Measurements from ENCODE around the gene WASL. TPM values are rescaled to one million over a fixed set of nuclear protein-coding genes. Genes with fewer than 3 reads are reported as not detected.
A peak's percentile ranks its signal among the peaks of the same experiment; 100 is the strongest.
"Not testable (repeated sequence)": the region's sequence is repeated elsewhere in the genome, so short reads cannot be mapped to it uniquely, and the experiment has no call there.

WASL gene
- total RNA-seq, 1 donor from 2014 or later, result 6.4 TPM

DNA sequence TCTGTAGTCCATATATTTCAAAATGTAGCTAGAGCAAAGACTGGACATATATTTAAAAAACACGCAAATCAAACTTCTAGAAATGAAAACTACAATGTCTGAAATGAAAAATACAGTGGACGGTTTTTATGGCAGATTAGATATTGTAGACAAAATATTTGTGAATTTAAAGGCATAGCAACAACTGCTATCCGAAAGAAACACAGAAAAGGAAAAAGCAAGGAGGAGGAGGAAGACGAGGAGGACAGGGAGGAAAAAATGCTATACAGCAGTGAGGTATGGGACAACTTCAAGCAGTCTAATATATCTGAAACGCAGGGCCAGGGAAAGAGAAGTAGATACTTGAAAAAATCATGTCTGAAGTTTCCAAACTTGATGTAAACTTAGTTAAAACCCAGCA, 13.3 kb downstream of the WASL start:
- DNase-seq, result no peak
- peaks cover 41% of the 10 kb centered on the region for H3K36me3 Mint-ChIP-seq (ENCODE audit: low read depth)
- H3K4me3 Mint-ChIP-seq, result no peak overlapping the region
- intact Hi-C loops (cut with micrococcal nuclease), result no loop called here
- H3K27ac Mint-ChIP-seq, result no peak overlapping the region
- no peaks in the 10 kb centered on the region for H3K27me3 Mint-ChIP-seq
- peaks cover 30% of the 10 kb centered on the region for H3K9me3 Mint-ChIP-seq
- H3K4me1 Mint-ChIP-seq, result peaks cover 17% of the 10 kb centered on the region

DNA sequence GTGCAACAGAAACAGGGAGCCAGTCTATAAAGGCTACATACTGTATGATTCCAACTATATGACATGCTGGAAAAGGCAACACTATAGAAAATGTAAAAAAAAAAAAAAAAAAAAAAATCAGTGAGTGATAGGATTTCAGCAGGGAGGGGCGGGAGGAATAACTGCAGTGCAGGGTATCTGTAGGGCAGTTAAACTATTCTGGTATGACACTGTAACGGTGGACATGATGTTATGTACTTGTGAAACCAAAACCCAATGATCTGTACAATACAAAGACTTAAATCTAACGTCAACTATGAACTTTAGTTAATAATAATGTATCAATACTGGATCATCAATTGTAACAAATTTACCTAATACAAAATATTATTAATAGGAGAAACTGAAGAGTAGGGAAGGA, 14.3 kb downstream of the WASL start:
- H3K27ac Mint-ChIP-seq, result no peak overlapping the region
- intact Hi-C loops (cut with micrococcal nuclease), result no loop called here
- H3K4me3 Mint-ChIP-seq, result no peak overlapping the region
- peaks cover 41% of the 10 kb centered on the region for H3K36me3 Mint-ChIP-seq (ENCODE audit: low read depth)
- H3K27me3 Mint-ChIP-seq, result no peaks in the 10 kb centered on the region
- DNase-seq, result no peak
- H3K4me1 Mint-ChIP-seq, result peaks cover 17% of the 10 kb centered on the region
- peaks cover 30% of the 10 kb centered on the region for H3K9me3 Mint-ChIP-seq

DNA sequence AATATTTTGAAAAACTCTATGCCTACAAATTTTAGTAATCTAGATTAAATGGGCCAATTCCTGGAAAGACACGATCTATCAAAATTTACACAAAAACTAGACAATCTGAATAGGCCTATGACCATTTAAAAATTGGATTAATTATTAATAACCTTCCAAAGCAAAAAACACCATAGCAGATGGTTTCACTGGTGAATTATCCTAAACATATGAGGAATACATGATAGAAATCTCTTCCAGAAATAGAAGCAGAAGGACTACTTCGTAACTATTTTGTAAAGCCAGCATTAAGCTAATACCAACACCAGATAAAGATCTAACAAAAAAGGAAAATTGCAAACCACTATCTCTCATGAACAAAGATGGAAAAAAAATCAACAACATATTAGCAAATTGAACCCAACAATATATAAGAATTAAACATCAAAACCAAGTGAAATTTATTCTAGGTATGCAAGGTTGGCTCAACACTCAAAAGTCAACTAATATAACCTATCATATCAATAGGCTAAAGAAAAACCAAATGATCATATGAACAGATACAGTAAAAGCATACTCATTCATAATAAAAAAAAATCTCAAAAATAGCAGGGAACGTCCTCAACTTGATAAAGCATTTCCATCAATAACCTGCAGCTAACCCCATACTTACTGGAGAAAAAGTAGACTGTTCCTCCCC, 16.3 kb downstream of the WASL start:
- peaks cover 22% of the 10 kb centered on the region for H3K4me1 Mint-ChIP-seq
- DNase-seq, result no peak
- no peaks in the 10 kb centered on the region for H3K27me3 Mint-ChIP-seq
- H3K4me3 Mint-ChIP-seq, result no peak overlapping the region
- peaks cover 40% of the 10 kb centered on the region for H3K36me3 Mint-ChIP-seq (ENCODE audit: low read depth)
- intact Hi-C loops (cut with micrococcal nuclease), result no loop called here
- H3K27ac Mint-ChIP-seq, result no peak overlapping the region
- H3K9me3 Mint-ChIP-seq, result peaks cover 25% of the 10 kb centered on the region

DNA sequence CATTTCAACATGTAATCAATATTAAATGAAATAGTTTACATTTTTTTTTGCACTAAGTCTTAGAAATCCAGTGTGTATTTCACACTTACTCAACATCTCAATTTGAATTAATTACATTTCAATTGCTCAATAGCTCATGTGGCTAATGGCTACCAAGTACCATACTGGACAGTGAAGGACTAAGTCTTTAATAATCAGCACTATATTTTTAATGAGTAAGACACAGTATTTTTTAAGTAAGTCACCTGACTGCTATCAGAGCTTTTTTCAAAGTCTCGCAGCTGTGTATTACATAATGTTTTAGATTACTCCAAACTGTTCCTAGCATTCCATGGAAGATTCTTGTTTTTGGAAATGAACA, 19.6 kb downstream of the WASL start:
- Mint-ChIP-seq H3K4me1 (peaks cover 31% of the 10 kb centered on the region), H3K4me3 (no peak overlapping the region), H3K9me3 (peaks cover 19% of the 10 kb centered on the region), H3K27me3 (no peaks in the 10 kb centered on the region), H3K27ac (no peak overlapping the region), H3K36me3 (ENCODE audit: low read depth) (peaks cover 35% of the 10 kb centered on the region)
- no peak for DNase-seq
- intact Hi-C loops (cut with micrococcal nuclease), result no loop called here

DNA sequence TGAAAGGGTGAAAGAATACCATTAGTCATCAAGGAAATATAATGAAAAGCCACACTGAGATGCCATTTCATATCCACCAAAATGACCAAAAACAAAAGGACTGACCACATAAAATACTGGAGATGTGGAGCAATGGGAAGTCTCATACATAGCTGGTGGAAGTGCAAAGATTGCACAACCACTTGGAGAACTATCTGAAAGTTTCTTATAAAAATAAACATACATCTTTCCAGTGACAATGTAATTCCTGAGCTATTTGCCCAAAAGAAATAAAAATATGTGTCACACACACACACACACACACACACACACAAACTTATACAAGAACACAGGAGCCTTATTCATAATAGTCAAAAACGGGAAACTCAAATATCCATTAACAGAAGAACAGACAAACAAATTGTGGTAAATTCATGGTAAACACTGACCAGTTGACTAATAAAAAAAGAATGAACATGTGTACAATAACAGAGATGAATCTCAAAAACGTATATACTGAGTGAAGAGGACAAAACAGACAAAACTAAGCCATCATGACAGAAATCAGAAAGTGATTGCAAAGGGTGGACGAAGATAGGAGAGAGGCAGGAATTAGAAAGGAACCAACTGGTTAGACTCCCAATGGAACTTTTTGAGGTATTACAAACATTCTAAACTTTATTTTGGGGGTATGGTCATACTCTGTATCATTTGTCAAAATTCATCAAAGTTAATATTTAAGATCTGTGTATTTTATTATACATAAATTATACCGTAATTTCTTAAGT, 21.5 kb downstream of the WASL start:
- Mint-ChIP-seq H3K27me3 (no peaks in the 10 kb centered on the region), H3K27ac (no peak overlapping the region), H3K36me3 (ENCODE audit: low read depth) (peaks cover 18% of the 10 kb centered on the region), H3K4me3 (no peak overlapping the region), H3K4me1 (peaks cover 29% of the 10 kb centered on the region), H3K9me3 (peaks cover 7% of the 10 kb centered on the region)
- no peak for DNase-seq
- intact Hi-C loops (cut with micrococcal nuclease), result no loop called here

DNA sequence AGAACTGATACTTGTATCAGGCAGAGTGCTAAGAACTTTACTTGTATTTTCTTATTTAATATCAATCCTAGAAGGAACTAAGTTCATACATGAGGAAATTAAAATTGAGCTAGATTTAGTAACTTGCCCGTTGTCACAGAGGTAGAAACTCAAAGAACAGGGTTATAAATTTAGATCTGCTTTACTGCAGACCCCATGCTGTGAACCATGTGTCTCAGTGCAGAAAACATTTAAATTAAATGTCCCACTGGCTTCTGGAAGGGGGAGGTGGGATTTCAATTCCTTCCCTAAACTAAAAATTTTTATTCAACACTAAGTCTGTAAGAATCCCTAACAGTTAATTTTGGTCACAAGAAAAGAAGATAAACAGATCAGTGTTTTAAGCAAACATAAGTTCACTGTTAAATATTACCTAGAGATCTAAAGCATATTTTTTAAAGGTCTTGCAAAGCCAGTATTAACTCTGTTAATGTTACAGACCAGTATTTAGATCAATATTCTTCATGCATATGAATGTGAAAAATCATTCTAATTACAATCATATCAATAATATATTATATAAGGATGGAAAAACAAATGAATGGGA, 23.1 kb downstream of the WASL start:
- Mint-ChIP-seq H3K4me1 (peaks cover 24% of the 10 kb centered on the region), H3K27ac (no peak overlapping the region)
- intact Hi-C loops (cut with micrococcal nuclease), result no loop called here

DNA sequence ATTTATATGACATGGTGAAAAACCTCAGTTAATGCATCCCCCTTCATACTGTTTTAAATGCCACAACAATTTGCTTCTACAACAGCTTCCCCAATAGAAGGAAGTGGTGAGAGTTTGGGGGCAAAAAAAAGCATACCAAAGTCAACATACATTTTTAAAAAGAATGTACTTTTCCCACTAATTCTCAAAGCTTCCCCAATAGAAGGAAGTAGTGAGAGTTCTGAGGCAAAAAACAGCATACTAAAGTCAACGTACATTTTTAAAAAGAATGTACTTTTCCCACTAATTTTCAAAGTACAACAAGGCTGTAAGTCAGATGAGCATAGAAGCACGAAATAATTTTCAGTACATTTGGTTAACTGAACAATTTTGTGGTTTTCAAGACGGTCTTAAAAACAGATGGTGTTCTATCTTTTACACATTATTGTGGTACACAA, 24.0 kb downstream of the WASL start:
- H3K9me3 Mint-ChIP-seq, result no peaks in the 10 kb centered on the region
- H3K4me1 Mint-ChIP-seq, result peaks cover 29% of the 10 kb centered on the region
- no peaks in the 10 kb centered on the region for H3K27me3 Mint-ChIP-seq
- intact Hi-C loops (cut with micrococcal nuclease), result no loop called here
- no peak for DNase-seq
- no peak overlapping the region for H3K27ac Mint-ChIP-seq
- peaks cover 12% of the 10 kb centered on the region for H3K36me3 Mint-ChIP-seq (ENCODE audit: low read depth)
- H3K4me3 Mint-ChIP-seq, result no peak overlapping the region

More for the DNA sequence above, 23.1 kb downstream of the WASL start:
- no peaks in the 10 kb centered on the region for H3K9me3 Mint-ChIP-seq
- no peak overlapping the region for H3K4me3 Mint-ChIP-seq
- peaks cover 12% of the 10 kb centered on the region for H3K36me3 Mint-ChIP-seq (ENCODE audit: low read depth)
- no peak for DNase-seq
- H3K27me3 Mint-ChIP-seq, result no peaks in the 10 kb centered on the region

DNA sequence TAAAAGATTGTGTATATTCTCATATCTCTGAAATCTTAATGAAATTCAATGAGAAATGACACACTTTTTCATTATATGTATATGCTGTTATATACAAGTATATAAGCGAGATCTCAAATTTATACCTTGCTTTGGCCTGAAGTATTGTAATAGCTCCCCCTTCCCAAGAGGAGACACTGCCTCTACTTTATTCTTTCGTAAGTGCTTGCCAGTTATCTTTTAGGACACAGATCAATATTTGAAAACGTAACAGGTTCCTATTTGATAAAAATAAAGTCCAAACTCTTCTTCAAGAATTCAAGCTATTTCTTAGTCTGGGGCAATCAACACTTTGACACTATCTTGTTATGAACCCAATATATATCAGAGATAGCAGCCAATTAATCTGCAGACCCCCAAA, 24.9 kb downstream of the WASL start:
- no peak for DNase-seq
- H3K27ac Mint-ChIP-seq, result no peak overlapping the region
- peaks cover 38% of the 10 kb centered on the region for H3K4me1 Mint-ChIP-seq
- peaks cover 12% of the 10 kb centered on the region for H3K36me3 Mint-ChIP-seq (ENCODE audit: low read depth)
- H3K27me3 Mint-ChIP-seq, result no peaks in the 10 kb centered on the region
- no peak overlapping the region for H3K4me3 Mint-ChIP-seq
- intact Hi-C loops (cut with micrococcal nuclease), result no loop called here
- no peaks in the 10 kb centered on the region for H3K9me3 Mint-ChIP-seq

DNA sequence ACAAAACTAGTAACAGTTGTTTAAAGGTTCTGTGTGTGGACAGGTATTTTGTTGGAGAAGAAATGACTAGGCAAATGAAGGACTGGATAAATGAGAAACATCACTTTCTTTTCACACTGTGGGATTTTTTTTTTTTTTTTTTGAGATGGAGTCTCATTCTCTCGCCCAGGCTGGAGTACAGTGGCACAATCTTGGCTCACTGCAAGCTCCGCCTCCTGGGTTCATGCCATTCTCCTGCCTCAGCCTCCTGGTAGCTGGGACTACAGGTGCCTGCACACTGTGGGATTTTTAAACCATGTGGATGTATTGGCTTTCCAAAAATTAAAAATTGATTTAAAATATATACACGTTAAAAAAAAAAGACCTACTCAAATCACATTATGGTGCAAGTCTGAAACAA, 28.3 kb downstream of the WASL start:
- DNase-seq; H3K36me3 Mint-ChIP-seq (ENCODE audit: low read depth); H3K27ac Mint-ChIP-seq; H3K4me3 Mint-ChIP-seq; intact Hi-C loops (cut with micrococcal nuclease); H3K27me3 Mint-ChIP-seq; H3K9me3 Mint-ChIP-seq: not testable (repeated sequence)
- H3K4me1 Mint-ChIP-seq, result peaks cover 30% of the 10 kb centered on the region

DNA sequence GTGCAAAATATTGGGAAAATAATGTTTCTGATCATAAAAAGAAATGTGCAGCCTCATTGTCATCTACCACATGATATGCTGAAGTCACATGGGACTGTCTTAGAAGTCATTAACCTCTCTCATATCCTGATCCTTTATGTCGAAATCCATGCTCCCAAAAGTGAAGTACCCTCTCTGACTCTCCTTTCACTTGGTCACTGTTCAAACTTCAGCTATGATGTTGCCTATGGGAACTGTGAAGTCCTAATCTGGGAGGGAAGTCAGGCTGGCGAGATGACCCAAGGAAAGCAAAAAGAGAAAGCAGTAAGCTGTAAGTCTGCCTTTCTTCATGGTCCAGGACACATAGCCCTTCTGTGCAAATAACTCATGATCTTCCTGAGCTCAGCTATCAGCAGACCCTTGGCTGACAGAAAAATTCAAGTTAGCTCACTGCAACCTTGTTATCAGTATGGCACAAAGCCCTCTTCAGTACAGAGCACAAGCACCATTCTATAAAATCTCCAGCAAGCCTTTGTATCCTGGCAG, 29.5 kb downstream of the WASL start:
- Mint-ChIP-seq H3K4me3 (peak overlapping the region; percentile 39), H3K27ac (peak overlapping the region; percentile 75), H3K27me3 (no peaks in the 10 kb centered on the region), H3K9me3 (no peaks in the 10 kb centered on the region), H3K36me3 (ENCODE audit: low read depth) (peaks cover 6% of the 10 kb centered on the region), H3K4me1 (peaks cover 35% of the 10 kb centered on the region)
- no peak for DNase-seq
- intact Hi-C loops (cut with micrococcal nuclease), result no loop called here

DNA sequence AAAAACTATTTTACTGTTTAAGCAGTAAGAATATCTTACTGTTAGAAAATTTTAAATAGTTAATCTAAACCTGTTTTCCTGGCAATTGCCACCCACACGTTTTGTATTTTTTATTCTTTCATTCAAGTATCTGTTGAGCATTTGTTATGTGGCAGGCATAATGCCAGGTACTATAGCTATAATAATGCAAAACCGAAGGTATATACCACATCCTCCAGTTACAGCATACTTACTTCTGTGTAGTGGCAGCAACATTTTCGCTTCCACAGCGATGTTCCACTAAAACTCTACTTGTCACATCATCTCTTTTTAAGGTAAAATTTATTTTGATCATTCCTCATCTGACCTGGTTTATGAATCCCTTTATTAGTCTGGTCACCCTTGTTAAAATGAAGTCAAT, 30.0 kb downstream of the WASL start:
- H3K9me3 Mint-ChIP-seq, result no peaks in the 10 kb centered on the region
- peak overlapping the region; percentile 39 for H3K4me3 Mint-ChIP-seq
- intact Hi-C loops (cut with micrococcal nuclease), result no loop called here
- H3K4me1 Mint-ChIP-seq, result peaks cover 35% of the 10 kb centered on the region
- no peaks in the 10 kb centered on the region for H3K27me3 Mint-ChIP-seq
- H3K27ac Mint-ChIP-seq, result peak overlapping the region; percentile 75
- H3K36me3 Mint-ChIP-seq (ENCODE audit: low read depth), result peaks cover 6% of the 10 kb centered on the region
- no peak for DNase-seq

DNA sequence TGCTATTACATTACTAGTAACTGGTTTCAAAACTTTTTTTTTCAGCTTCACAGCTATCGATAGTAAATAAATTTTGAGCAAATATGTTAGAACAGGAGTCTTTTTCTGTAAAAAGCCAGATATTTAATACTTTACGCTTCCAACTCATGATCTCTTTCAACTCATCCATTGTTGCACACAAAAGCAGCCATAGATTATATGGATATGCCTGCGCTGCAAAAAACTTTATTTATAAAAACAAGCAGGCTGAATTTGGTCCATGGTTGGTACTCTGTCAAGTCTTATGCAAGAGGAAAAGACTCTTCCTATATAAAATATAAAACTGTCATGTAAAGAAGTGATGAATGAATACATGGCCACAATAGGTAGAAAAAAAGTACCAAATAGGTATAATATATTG, 31.1 kb downstream of the WASL start:
- H3K9me3 Mint-ChIP-seq, result no peaks in the 10 kb centered on the region
- no peak for DNase-seq
- no peaks in the 10 kb centered on the region for H3K27me3 Mint-ChIP-seq
- H3K4me3 Mint-ChIP-seq, result no peak overlapping the region
- peaks cover 6% of the 10 kb centered on the region for H3K36me3 Mint-ChIP-seq (ENCODE audit: low read depth)
- H3K27ac Mint-ChIP-seq, result no peak overlapping the region
- intact Hi-C loops (cut with micrococcal nuclease), result no loop called here
- peaks cover 38% of the 10 kb centered on the region for H3K4me1 Mint-ChIP-seq

DNA sequence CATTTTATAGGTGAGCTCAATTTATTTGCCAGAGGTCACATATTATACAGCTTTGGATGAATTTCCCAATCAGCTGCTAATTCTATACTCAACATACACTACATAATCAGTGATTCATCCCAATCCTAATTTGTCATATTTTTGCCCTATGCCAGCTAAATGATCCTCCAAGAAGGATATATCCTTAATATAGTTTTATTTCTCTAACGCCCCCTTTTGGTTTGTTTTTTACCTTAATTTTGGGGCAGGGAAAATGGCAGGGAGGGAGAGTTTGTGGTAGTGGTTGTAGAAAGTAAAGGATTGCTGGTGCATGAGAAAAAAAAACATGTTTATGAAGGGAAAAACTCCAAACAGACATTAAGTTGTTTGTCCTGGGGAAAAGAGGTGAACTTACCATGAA, 31.9 kb downstream of the WASL start:
- H3K27me3 Mint-ChIP-seq, result no peaks in the 10 kb centered on the region
- H3K27ac Mint-ChIP-seq, result no peak overlapping the region
- peaks cover 6% of the 10 kb centered on the region for H3K36me3 Mint-ChIP-seq (ENCODE audit: low read depth)
- DNase-seq, result no peak
- intact Hi-C loops (cut with micrococcal nuclease), result no loop called here
- no peak overlapping the region for H3K4me3 Mint-ChIP-seq
- H3K4me1 Mint-ChIP-seq, result peaks cover 44% of the 10 kb centered on the region
- no peaks in the 10 kb centered on the region for H3K9me3 Mint-ChIP-seq

DNA sequence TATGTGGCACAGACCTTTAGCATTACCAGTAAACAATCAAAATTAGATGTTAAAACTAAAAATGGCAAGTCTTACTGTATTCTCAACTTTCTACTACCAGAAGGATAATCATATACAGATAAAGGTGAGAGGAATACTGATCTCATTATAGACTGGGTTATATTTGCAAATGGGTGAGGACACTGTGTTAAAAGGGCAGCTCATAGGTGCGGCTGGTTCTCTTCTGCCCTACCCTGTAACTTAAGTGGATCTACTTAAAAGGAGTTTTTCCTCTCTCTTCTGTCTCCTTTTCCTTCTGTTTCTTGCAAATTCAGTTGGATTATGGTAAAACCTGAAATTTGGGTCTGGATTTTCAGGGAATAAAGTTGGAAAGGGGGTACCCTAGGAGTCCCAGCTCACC, 33.0 kb downstream of the WASL start:
- no peak overlapping the region for H3K4me3 Mint-ChIP-seq

More for the DNA sequence above, 33.0 kb downstream of the WASL start:
- no peak for DNase-seq
- Mint-ChIP-seq H3K27me3 (no peaks in the 10 kb centered on the region), H3K4me1 (peaks cover 52% of the 10 kb centered on the region), H3K9me3 (no peaks in the 10 kb centered on the region), H3K27ac (no peak overlapping the region), H3K36me3 (ENCODE audit: low read depth) (peaks cover 6% of the 10 kb centered on the region)
- intact Hi-C loops (cut with micrococcal nuclease), result no loop called here

Measured in activated CD4-positive, alpha-beta T cell treated with anti-CD3 and anti-CD28 coated beads, Interleukin-2, amount 10 ng/mL, durations not matched to agents 24 days and 14 days (primary cell).